Measurements from ENCODE around the gene CDC25B. TPM values are rescaled to one million over a fixed set of nuclear protein-coding genes. Genes with fewer than 3 reads are reported as not detected.

Gene CDC25B
- total and polyA plus RNA-seq, 4 experiments from 2014 or later = 25.9 to 420 (median 233) TPM

GRCh38 chr20:3763671-3764601 is 32.2 kb upstream of the CDC25B start:
- Histone ChIP-seq H3K4me3 (ENCODE audit: low read length in 2 of 2) (no peak overlapping the region), H3K27ac (ENCODE audit: low read depth, low read length) (no peak overlapping the region), H3K36me3 (ENCODE audit: insufficient read depth, low read length) (no peaks in the 10 kb centered on the region), H3K9me3 (ENCODE audit: control insufficient read depth in 1 of 2, low read length in 2 of 2) (no peaks in the 10 kb centered on the region), H3K4me1 (ENCODE audit: insufficient read depth, low read length) (peaks cover 22% of the 10 kb centered on the region), H3K27me3 (ENCODE audit: insufficient read depth, low read length) (no peaks in the 10 kb centered on the region)
- Mint-ChIP-seq H3K27ac (peak overlapping the region in 1 of 7 donors; percentile 8), H3K27me3 (no peaks in the 10 kb centered on the region), H3K36me3 (peaks cover 3 to 4% of the 10 kb centered on the region in 2 donors), H3K9me3 (no peaks in the 10 kb centered on the region), H3K4me1 (peaks cover 7 to 25% (median 17%) of the 10 kb centered on the region in 4 donors), H3K4me3 (peak overlapping the region in 1 of 8 donors; percentile 24)
- ChIA-PET POLR2A (ENCODE audit: partially characterized antibody) (interaction anchor here (5.0 kb wide), 1 partner anchor 55 kb away, joined by 73 read pairs; the partner anchor contains the start of gene AP5S1), CTCF (ENCODE audit: partially characterized antibody) (no interaction called here)
- intact Hi-C loops (cut with micrococcal nuclease) = no loop called here
- DNase-seq = no peak

DNA sequence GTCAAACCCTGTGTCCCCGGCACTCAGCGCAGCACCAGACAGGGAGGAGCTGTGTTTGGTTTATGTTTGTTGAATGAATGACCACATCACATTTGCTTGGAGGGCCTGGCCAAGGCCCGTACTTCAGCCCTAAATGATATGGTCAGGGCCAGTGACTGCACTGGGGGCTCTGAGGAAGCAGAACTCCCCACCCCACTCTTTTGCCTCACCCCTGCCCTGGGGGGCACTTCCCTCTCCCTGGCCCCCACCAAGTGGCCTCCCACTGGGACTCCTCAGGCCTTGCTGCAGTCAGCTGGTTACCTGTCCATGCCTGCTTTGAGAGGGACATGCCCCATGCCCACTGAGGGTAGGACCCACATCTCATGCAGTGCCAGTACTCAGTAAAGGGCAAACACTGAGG is 31.5 kb upstream of the CDC25B start:
- DNase-seq = no peak
- Histone ChIP-seq H3K36me3 (ENCODE audit: insufficient read depth, low read length) (no peaks in the 10 kb centered on the region), H3K27me3 (ENCODE audit: insufficient read depth, low read length) (no peaks in the 10 kb centered on the region), H3K27ac (ENCODE audit: low read depth, low read length) (no peak overlapping the region), H3K4me1 (ENCODE audit: insufficient read depth, low read length) (peaks cover 25% of the 10 kb centered on the region), H3K4me3 (ENCODE audit: low read length in 2 of 2) (no peak overlapping the region), H3K9me3 (ENCODE audit: control insufficient read depth in 1 of 2, low read length in 2 of 2) (no peaks in the 10 kb centered on the region)
- ChIA-PET POLR2A (ENCODE audit: partially characterized antibody) (interaction anchor here (5.0 kb wide), 1 partner anchor 55 kb away, joined by 73 read pairs; the partner anchor contains the start of gene AP5S1), CTCF (ENCODE audit: partially characterized antibody) (interaction anchor here (0.9 to 4.9 kb wide), 2 partner anchors 12 to 56 kb away, joined by 4 to 64 read pairs; partner anchors contain the start of gene AP5S1)
- Mint-ChIP-seq H3K27me3 (no peaks in the 10 kb centered on the region), H3K27ac (peak overlapping the region in 1 of 7 donors; percentile 8), H3K4me3 (no peak overlapping the region), H3K4me1 (peaks cover 10 to 27% (median 18%) of the 10 kb centered on the region in 4 donors), H3K36me3 (peaks cover 3 to 4% of the 10 kb centered on the region in 2 donors), H3K9me3 (no peaks in the 10 kb centered on the region)
- intact Hi-C loops (cut with micrococcal nuclease) = loop anchor here (5.0 kb wide), 1 partner anchor 253 kb away; the partner anchor contains the start of gene RNF24

GRCh38 chr20:3765171-3765882 is 30.8 kb upstream of the CDC25B start:
- Histone ChIP-seq H3K36me3 (ENCODE audit: insufficient read depth, low read length) (no peaks in the 10 kb centered on the region), H3K4me3 (ENCODE audit: low read length in 2 of 2) (no peak overlapping the region), H3K9me3 (ENCODE audit: control insufficient read depth in 1 of 2, low read length in 2 of 2) (no peaks in the 10 kb centered on the region), H3K27me3 (ENCODE audit: insufficient read depth, low read length) (no peaks in the 10 kb centered on the region), H3K27ac (ENCODE audit: low read depth, low read length) (no peak overlapping the region), H3K4me1 (ENCODE audit: insufficient read depth, low read length) (peaks cover 25% of the 10 kb centered on the region)
- ChIA-PET POLR2A (ENCODE audit: partially characterized antibody) (interaction anchor here (0.6 to 5.0 kb wide), 3 partner anchors 22 to 54 kb away, joined by 5 to 73 read pairs (median 6); partner anchors contain the start of genes AP5S1 and CENPB), CTCF (ENCODE audit: partially characterized antibody) (interaction anchor here (0.9 to 4.9 kb wide), 5 partner anchors 7 to 56 kb away, joined by 4 to 64 read pairs (median 30); partner anchors contain the start of genes AP5S1 and CENPB)
- no peak for DNase-seq
- peaks cover 3 to 4% of the 10 kb centered on the region in 2 donors for H3K36me3 Mint-ChIP-seq
- peaks cover 0 to 2% (median 0%) of the 10 kb centered on the region in 8 donors for H3K9me3 Mint-ChIP-seq
- intact Hi-C loops (cut with micrococcal nuclease) = loop anchor here (5.0 kb wide), 1 partner anchor 252 kb away; the partner anchor contains the start of gene RNF24
- peak overlapping the region in 1 of 7 donors; percentile 63 for H3K27ac Mint-ChIP-seq
- peak overlapping the region in 3 of 8 donors; percentile 17 to 46 (median 22) for H3K4me3 Mint-ChIP-seq
- no peaks in the 10 kb centered on the region for H3K27me3 Mint-ChIP-seq
- H3K4me1 Mint-ChIP-seq = peaks cover 9 to 27% (median 17%) of the 10 kb centered on the region in 4 donors

DNA sequence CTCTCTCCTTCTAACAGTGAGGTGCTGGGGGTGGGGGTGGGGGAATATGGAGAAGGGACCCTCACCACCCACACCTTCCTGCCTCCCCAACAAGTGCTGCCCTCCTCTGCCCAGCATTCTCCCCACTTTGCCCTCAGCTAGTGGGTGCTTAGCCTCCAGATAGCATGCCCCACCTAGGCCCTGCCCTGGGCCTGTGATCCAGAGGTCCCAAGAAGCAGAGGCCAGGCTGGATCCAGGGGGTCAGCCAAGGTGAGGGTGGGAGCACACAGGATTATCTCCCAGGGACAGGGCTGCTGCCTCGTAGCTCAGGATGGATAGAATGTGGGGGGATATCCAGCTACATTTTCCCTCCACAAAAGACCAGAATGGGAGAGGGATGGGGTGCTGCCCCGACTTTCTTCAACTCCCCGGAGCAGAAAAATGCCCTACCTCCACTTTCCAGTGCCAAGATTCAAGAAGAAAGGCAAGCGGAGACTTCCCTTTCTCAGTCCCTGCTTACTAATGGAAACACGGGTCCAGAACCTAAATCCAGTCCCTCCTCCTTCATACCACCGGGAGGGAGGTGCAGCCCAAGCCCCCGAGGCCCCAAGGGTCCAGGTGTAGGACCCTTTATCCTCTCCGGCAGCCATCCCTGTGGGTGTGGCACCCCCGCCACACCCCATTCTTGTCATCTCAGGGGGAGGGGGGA is 29.5 kb upstream of the CDC25B start:
- no peak for DNase-seq
- Histone ChIP-seq H3K4me3 (ENCODE audit: low read length in 2 of 2) (peak overlapping the region; percentile 69 to 90), H3K27me3 (ENCODE audit: insufficient read depth, low read length) (no peaks in the 10 kb centered on the region), H3K4me1 (ENCODE audit: insufficient read depth, low read length) (peaks cover 25% of the 10 kb centered on the region), H3K27ac (ENCODE audit: low read depth, low read length) (peak overlapping the region; percentile 98), H3K9me3 (ENCODE audit: control insufficient read depth in 1 of 2, low read length in 2 of 2) (no peaks in the 10 kb centered on the region), H3K36me3 (ENCODE audit: insufficient read depth, low read length) (no peaks in the 10 kb centered on the region)
- H3K36me3 Mint-ChIP-seq = peaks cover 2% of the 10 kb centered on the region in 2 donors
- no peaks in the 10 kb centered on the region for H3K27me3 Mint-ChIP-seq
- ChIA-PET POLR2A (ENCODE audit: partially characterized antibody) (interaction anchor here (0.6 to 5.0 kb wide), 8 partner anchors 11 to 53 kb away, joined by 5 to 73 read pairs (median 8); partner anchors contain the start of genes AP5S1 and CENPB), CTCF (ENCODE audit: partially characterized antibody) (interaction anchor here (0.6 to 4.9 kb wide), 5 partner anchors 9 to 146 kb away, joined by 3 to 64 read pairs (median 30); partner anchors contain the start of genes AP5S1 and CENPB)
- peak overlapping the region; percentile 83 to 91 (median 86) for H3K4me3 Mint-ChIP-seq
- intact Hi-C loops (cut with micrococcal nuclease) = loop anchor here (1.0 to 5.0 kb wide), 3 partner anchors 44 to 251 kb away; partner anchors contain the start of genes PANK2 and RNF24
- H3K4me1 Mint-ChIP-seq = peaks cover 9 to 27% (median 17%) of the 10 kb centered on the region in 4 donors
- H3K27ac Mint-ChIP-seq = peak overlapping the region in 6 of 7 donors; percentile 25 to 98 (median 76)
- peaks cover 0 to 2% (median 0%) of the 10 kb centered on the region in 8 donors for H3K9me3 Mint-ChIP-seq

GRCh38 chr20:3767110-3767426 is 29.0 kb upstream of the CDC25B start:
- no peaks in the 10 kb centered on the region for H3K27me3 Mint-ChIP-seq

More at GRCh38 chr20:3767110-3767426, 29.0 kb upstream of the CDC25B start:
- Mint-ChIP-seq H3K4me1 (peaks cover 9 to 27% (median 17%) of the 10 kb centered on the region in 4 donors), H3K4me3 (peak overlapping the region; percentile 83 to 91 (median 86)), H3K27ac (peak overlapping the region in 6 of 7 donors; percentile 25 to 98 (median 76)), H3K9me3 (peaks cover 0 to 2% (median 0%) of the 10 kb centered on the region in 8 donors), H3K36me3 (peaks cover 0 to 2% of the 10 kb centered on the region in 2 donors)
- Histone ChIP-seq H3K4me3 (ENCODE audit: low read length in 2 of 2) (peak overlapping the region; percentile 69 to 90), H3K36me3 (ENCODE audit: insufficient read depth, low read length) (no peaks in the 10 kb centered on the region), H3K9me3 (ENCODE audit: control insufficient read depth in 1 of 2, low read length in 2 of 2) (no peaks in the 10 kb centered on the region), H3K4me1 (ENCODE audit: insufficient read depth, low read length) (peaks cover 25% of the 10 kb centered on the region), H3K27me3 (ENCODE audit: insufficient read depth, low read length) (no peaks in the 10 kb centered on the region), H3K27ac (ENCODE audit: low read depth, low read length) (peak overlapping the region; percentile 98)
- CTCF ChIA-PET (ENCODE audit: partially characterized antibody) = interaction anchor here (0.6 to 4.9 kb wide), 11 partner anchors 9 to 317 kb away, joined by 3 to 64 read pairs (median 7); partner anchors contain the start of genes AP5S1 and CENPB
- peak in 2 of 5 donors; percentile 22 to 54 for DNase-seq
- intact Hi-C loops (cut with micrococcal nuclease) = loop anchor here (1.0 to 5.0 kb wide), 3 partner anchors 44 to 250 kb away; partner anchors contain the start of genes PANK2 and RNF24
- POLR2A ChIA-PET (ENCODE audit: partially characterized antibody) = interaction anchor here (0.7 to 5.0 kb wide), 18 partner anchors 10 to 318 kb away, joined by 3 to 73 read pairs (median 6); partner anchors contain the start of genes AP5S1, CDC25B, CENPB and SPEF1

Data from CD4-positive, alpha-beta memory T cell (primary cell).